Measurements from ENCODE around the gene TMPRSS11A. TPM values are rescaled to one million over a fixed set of nuclear protein-coding genes. Genes with fewer than 3 reads are reported as not detected.

Gene TMPRSS11A
- total and polyA plus RNA-seq, 2 of the 13 experiments (the other 11 are each of a cell fraction or from before 2014, with no cell fraction given) = not detected

DNA sequence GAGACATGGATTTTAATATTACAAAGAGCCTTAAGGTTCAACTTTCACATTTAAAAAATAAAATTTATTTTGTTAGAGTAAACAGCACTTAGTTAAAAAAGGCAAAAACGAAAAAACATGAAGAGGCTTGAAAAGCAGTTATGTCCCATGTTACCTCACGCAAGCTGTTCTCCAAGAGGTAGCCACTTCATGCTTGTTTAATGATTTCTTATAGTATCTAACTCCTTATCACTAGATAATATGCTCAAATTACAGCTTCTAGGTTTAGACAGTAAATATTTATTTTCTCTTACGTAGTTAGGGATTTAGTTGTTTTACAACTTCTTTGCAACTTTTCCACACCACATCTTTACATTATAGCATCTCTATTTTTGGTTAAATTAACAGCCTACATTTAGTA lies 51.7 kb downstream of the TMPRSS11A start (continued):
- TF ChIP-seq, protein P1, sequence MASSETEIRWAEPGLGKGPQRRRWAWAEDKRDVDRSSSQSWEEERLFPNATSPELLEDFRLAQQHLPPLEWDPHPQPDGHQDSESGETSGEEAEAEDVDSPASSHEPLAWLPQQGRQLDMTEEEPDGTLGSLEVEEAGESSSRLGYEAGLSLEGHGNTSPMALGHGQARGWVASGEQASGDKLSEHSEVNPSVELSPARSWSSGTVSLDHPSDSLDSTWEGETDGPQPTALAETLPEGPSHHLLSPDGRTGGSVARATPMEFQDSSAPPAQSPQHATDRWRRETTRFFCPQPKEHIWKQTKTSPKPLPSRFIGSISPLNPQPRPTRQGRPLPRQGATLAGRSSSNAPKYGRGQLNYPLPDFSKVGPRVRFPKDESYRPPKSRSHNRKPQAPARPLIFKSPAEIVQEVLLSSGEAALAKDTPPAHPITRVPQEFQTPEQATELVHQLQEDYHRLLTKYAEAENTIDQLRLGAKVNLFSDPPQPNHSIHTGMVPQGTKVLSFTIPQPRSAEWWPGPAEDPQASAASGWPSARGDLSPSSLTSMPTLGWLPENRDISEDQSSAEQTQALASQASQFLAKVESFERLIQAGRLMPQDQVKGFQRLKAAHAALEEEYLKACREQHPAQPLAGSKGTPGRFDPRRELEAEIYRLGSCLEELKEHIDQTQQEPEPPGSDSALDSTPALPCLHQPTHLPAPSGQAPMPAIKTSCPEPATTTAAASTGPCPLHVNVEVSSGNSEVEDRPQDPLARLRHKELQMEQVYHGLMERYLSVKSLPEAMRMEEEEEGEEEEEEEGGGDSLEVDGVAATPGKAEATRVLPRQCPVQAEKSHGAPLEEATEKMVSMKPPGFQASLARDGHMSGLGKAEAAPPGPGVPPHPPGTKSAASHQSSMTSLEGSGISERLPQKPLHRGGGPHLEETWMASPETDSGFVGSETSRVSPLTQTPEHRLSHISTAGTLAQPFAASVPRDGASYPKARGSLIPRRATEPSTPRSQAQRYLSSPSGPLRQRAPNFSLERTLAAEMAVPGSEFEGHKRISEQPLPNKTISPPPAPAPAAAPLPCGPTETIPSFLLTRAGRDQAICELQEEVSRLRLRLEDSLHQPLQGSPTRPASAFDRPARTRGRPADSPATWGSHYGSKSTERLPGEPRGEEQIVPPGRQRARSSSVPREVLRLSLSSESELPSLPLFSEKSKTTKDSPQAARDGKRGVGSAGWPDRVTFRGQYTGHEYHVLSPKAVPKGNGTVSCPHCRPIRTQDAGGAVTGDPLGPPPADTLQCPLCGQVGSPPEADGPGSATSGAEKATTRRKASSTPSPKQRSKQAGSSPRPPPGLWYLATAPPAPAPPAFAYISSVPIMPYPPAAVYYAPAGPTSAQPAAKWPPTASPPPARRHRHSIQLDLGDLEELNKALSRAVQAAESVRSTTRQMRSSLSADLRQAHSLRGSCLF (CRISPR knock-in tag; IDR thresholded peaks at IDR 0.05; ENCODE audit: borderline replicate concordance) = no peak
- TF ChIP-seq, protein P2, sequence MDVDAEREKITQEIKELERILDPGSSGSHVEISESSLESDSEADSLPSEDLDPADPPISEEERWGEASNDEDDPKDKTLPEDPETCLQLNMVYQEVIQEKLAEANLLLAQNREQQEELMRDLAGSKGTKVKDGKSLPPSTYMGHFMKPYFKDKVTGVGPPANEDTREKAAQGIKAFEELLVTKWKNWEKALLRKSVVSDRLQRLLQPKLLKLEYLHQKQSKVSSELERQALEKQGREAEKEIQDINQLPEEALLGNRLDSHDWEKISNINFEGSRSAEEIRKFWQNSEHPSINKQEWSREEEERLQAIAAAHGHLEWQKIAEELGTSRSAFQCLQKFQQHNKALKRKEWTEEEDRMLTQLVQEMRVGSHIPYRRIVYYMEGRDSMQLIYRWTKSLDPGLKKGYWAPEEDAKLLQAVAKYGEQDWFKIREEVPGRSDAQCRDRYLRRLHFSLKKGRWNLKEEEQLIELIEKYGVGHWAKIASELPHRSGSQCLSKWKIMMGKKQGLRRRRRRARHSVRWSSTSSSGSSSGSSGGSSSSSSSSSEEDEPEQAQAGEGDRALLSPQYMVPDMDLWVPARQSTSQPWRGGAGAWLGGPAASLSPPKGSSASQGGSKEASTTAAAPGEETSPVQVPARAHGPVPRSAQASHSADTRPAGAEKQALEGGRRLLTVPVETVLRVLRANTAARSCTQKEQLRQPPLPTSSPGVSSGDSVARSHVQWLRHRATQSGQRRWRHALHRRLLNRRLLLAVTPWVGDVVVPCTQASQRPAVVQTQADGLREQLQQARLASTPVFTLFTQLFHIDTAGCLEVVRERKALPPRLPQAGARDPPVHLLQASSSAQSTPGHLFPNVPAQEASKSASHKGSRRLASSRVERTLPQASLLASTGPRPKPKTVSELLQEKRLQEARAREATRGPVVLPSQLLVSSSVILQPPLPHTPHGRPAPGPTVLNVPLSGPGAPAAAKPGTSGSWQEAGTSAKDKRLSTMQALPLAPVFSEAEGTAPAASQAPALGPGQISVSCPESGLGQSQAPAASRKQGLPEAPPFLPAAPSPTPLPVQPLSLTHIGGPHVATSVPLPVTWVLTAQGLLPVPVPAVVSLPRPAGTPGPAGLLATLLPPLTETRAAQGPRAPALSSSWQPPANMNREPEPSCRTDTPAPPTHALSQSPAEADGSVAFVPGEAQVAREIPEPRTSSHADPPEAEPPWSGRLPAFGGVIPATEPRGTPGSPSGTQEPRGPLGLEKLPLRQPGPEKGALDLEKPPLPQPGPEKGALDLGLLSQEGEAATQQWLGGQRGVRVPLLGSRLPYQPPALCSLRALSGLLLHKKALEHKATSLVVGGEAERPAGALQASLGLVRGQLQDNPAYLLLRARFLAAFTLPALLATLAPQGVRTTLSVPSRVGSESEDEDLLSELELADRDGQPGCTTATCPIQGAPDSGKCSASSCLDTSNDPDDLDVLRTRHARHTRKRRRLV (CRISPR knock-in tag; IDR thresholded peaks at IDR 0.05) = no peak
- no peak for TF ChIP-seq GPN1 (CRISPR knock-in tag; IDR thresholded peaks at IDR 0.05; ENCODE audit: borderline replicate concordance)
- no peak for TF ChIP-seq ZNF570 (CRISPR knock-in tag; IDR thresholded peaks at IDR 0.05; ENCODE audit: borderline replicate concordance)
- no peak for TF ChIP-seq LCORL (IDR thresholded peaks at IDR 0.05)
- TF ChIP-seq LCORL (CRISPR knock-in tag; IDR thresholded peaks at IDR 0.05) = no peak
- TF ChIP-seq ZEB1 (IDR thresholded peaks at IDR 0.05; ENCODE audit: insufficient replicate concordance, low read depth) = no peak

Data from HepG2 (cell line).